Sciatic nerve (tissue), 2 donors: ENCODE results near the gene TMEM98. TPM values are rescaled to one million over a fixed set of nuclear protein-coding genes. Genes with fewer than 3 reads are reported as not detected.
"Not testable (repeated sequence)": the region's sequence is repeated elsewhere in the genome, so short reads cannot be mapped to it uniquely, and the experiment has no call there.

ENCODE experiments used
- ATAC-seq: fragments of 200-7000 bp; cut with Tn5 transposase; one replicate; pipeline ENCODE4 v1.9.1; 2020; ENCODE audit warnings: mild to moderate bottlenecking, moderate library complexity
- DNase-seq: peaks from one replicate; pipeline ENCODE4 v3.0.0-alpha.2; 2020; ENCODE audit warnings: low spot score
- intact Hi-C: fragments of 100-400 bp; cut with DNase I; formaldehyde crosslinking; loops from one replicate; pipeline ENCODE4 v1.14.2; 2022
- total RNA-seq: library from RNA; stranded (reverse); fragmentation: NEBNext Ultra II Directional; extraction: Animal tissue kit (Norgen Biotek cat#: 25700); gene quantifications from one replicate; pipeline ENCODE4 v1.2.1, GENCODE V29; 2021
- donor health status: DM: no; HTN: no; CAD: no.
- donor health status: DM: no; HTN: no; CAD: no.

The TMEM98 gene, protein sequence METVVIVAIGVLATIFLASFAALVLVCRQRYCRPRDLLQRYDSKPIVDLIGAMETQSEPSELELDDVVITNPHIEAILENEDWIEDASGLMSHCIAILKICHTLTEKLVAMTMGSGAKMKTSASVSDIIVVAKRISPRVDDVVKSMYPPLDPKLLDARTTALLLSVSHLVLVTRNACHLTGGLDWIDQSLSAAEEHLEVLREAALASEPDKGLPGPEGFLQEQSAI
- 123 TPM for total RNA-seq

DNA sequence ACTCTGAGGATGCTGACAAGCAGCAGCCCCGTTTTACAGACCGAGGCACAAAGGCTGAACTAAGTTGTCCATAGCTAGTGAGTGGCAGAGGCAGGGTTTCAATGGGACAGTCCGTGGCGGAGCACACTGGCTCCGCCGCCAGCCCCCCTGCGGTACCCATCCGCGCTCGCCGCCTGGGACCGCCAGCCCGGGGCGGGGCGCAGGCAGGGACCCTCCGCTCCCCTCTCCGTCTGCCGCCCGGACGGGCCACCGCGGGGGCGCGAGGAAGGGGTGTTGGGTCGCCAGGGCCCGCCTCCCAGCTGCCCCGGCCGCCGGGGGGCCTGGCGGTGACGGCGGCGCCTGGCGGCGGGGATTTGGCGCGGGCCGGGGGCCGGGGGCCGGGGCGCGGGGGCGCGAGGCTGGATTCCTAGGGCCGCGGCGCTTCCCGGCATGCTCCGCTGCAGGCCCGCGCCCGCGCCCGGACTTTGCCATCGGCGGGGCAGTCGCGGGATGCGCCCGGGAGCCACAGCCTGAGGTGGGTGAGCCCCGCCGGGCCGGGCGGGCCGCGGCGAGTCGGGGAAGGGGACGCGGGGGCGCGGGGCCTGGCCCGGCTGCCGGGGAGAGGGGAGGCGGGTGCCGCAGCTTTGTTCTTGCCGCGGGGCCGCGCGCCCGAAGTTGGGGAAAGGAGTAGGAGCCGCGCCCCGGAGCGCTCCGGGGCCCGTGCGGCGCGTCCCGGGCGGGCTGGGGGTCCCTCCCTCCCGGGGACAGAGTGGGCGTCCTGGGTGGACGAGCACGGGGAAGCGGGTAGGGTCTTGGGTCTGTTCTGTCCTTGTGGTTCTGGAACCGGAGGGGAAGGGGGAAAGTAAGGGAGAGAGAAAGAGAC is at the start of gene TMEM98:
Gene TMEM98 (plus strand): TSS at position 430 of the 862 bp plus-strand sequence. CDS start 3,376 bp downstream, outside the sequence.
- intact Hi-C loops: no loop called here
- ATAC-seq: peak; percentile 65
- DNase-seq: no peak

DNA sequence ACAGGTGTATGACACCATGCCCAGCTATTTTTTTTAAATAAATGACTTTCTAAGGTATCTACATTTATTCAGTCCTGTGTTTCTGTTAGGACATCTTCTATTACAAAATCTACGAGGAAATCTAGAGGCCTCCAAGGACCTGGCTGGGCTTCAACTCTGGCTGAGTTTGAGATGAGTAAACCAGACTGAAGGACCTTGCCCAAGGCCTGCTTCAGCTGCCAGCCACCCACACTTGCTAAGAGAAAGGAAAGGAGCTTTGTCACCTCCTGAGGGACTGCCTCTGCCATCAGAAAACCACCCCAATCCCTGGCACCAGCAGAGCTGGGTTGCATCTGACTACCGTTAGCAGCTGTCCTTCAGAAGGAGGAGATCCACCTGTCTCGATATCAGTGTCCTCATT is 49.7 kb upstream of the TMEM98 start:
- DNase-seq (peak; percentile 65), ATAC-seq (no peak)
- intact Hi-C loops: loop anchor here (10.0 kb wide), 1 partner anchor 93 kb away; no protein-coding TSS in a partner anchor

DNA sequence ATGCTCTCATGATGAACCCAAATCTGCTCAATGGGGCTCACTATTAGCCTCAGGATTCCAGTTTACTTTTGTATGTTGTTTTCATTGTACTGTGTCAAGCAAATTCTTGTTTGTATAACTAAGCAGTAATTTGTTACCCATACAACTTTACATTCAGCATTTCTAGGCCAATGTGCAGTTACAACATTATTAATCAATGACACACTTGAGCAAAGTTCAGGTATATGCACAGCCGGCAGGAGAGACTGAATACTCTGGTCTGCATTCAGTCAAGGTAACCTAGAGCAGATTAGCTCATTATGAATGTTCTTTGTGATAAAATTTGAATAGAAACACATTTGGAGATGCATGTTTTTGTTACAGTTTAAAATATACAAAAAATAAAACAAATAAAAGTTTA is 48.8 kb upstream of the TMEM98 start:
- DNase-seq (no peak), ATAC-seq (no peak)
- intact Hi-C loops: loop anchor here (10.0 kb wide), 1 partner anchor 94 kb away; no protein-coding TSS in a partner anchor

DNA sequence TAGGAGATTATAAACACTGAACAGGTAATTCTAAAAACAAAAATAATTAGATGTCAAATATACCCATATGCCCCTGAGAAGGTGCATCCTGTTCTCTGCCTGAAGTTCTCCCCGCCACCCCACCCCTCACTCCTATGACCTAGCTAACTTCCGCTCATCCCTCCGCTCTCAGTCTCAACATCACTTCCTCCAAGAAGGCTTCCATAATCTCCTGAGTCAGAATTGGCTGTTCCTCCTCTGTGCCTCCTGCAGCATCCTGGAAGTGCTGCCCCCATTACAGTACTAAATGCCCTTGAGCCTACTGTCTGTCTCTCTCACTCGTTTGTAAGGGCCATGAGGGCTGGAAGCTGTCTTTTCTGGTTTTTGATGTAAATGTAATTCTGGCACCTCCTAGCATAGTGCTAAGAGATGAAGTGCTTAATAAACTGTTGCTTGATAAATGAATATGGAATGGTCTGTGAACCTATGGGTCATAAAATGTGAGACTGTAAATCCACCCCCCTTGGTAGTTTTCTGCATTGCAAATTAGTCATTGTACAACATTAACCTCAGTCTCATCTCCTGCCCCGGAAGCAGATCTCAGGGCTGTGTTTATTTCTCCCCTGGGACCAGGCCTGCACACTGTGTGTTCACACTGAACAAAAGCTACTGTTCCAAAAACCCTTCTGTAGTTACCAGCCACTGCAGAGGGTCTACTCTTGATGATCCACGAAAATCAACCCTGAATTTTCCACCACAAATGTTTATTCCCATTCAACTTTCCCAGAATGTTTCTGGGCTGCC is 47.1 kb upstream of the TMEM98 start:
- no peak for ATAC-seq
- intact Hi-C loops: no loop called here
- DNase-seq: no peak

DNA sequence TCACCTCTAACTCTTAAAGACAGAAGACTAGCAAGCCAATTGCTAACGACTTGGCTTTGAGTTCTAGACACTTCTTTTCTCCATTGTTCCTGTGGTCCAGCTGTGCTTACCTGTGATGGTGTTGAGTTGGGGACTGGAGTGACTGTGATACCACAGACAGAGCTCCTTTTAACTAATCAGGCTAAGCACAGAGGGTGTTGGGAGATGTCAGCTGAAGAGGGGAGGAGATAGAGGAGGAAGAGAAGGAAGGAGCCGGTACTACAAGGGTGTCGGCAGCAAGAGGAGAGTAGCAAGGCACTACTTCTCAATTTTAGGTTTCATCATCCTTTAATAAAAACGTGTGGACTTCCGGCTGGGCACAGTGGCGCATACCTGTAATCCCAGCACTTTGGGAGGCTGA is 45.9 kb upstream of the TMEM98 start:
- DNase-seq (no peak), ATAC-seq (no peak)
- intact Hi-C loops: no loop called here

DNA sequence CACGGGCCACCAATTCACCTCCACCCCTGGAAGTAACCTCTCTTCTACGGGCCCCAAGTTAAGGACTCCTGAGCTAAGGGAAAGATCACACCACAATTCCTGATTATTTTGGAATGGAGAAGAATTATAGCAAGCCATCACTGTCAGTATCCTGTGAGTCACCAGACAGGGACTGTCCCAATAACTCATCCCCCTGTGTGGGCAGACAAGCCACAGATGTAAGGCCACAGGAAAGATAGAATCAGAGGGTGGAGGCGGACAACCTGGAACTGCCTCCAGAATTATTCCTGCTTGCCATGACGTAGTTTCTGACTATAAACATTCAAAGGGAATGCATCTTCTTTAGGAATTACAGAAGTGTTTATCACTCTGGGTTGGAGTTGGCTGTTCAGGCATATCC is 45.2 kb upstream of the TMEM98 start:
- intact Hi-C loops: no loop called here
- no peak for ATAC-seq
- DNase-seq: no peak

DNA sequence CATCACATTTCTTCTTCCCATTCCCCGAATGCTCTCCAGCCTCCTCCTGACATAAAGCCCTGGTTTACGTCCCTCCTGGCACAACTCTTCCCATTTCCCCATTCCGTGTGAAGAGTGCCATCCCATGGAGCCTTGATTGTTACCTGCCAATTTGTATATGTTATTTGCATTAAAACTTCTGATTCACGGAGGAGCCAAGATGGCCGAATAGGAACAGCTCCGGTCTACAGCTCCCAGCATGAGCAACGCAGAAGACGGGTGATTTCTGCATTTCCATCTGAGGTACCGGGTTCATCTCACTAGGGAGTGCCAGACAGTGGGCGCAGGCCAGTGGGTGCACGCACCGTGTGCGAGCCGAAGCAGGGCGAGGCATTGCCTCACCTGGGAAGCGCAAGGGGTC is 41.0 kb upstream of the TMEM98 start:
- intact Hi-C loops, ATAC-seq, DNase-seq: not testable (repeated sequence)

DNA sequence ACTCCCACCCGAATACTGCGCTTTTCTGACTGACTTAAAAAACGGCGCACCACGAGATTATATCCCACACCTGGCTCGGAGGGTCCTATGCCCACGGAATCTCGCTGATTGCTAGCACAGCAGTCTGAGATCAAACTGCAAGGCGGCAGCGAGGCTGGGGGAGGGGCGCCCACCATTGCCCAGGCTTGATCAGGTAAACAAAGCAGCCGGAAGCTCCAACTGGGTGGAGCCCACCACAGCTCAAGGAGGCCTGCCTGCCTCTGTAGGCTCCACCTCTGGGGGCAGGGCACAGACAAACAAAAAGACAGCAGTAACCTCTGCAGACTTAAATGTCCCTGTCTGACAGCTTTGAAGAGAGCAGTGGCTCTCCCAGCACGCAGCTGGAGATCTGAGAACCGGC is 40.5 kb upstream of the TMEM98 start:
- ATAC-seq, DNase-seq, intact Hi-C loops: not testable (repeated sequence)

DNA sequence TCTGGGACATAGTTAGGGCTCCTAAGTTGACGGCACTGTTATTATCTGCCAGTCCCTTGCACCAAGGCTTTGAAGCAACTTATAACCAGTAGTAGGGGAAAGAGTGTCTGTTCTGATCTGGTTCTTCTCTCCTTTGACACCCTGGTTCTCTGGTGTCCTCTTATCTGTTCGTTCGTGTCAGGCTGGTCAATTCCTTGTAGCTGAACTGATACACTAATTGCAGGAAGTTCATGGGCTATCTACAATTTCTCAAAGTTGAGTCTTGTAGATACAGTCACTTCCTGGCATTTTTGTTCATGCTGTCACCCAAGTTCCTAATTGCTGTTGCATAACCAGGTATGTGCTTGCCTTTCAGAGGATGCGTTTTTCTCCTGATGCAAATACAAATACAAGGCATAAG is 33.7 kb upstream of the TMEM98 start:
- no peak for ATAC-seq
- intact Hi-C loops: no loop called here
- DNase-seq: no peak

DNA sequence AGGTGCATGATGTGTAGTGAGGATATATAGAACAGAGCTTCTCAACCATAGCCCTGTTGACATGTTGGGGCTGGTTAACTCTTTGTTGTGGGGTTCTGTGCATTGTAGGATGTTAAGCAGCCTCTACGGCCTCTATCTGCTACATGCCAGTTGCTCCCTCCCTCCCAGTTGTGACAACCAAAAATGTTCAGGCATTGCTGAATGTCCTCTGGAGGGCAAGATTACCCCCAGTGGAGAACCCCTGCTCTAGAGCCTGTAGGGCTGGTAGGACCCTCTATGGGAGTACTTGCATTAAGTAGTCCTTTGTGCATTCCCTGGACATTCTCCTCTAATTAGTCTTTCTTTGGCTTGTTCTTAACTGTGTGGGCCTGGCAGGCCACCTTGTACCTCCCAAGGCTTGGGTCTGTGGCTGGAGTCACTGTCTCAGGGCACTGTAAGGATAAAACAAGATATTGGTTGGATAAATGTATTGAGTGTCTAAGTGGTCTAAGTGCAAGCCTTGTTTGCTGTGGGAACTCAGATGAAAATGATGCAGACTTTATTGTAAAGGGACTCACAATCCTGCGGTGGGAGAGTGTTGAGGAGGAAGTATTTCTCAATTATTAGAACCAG is 31.2 kb upstream of the TMEM98 start:
- ATAC-seq (no peak), DNase-seq (no peak)

DNA sequence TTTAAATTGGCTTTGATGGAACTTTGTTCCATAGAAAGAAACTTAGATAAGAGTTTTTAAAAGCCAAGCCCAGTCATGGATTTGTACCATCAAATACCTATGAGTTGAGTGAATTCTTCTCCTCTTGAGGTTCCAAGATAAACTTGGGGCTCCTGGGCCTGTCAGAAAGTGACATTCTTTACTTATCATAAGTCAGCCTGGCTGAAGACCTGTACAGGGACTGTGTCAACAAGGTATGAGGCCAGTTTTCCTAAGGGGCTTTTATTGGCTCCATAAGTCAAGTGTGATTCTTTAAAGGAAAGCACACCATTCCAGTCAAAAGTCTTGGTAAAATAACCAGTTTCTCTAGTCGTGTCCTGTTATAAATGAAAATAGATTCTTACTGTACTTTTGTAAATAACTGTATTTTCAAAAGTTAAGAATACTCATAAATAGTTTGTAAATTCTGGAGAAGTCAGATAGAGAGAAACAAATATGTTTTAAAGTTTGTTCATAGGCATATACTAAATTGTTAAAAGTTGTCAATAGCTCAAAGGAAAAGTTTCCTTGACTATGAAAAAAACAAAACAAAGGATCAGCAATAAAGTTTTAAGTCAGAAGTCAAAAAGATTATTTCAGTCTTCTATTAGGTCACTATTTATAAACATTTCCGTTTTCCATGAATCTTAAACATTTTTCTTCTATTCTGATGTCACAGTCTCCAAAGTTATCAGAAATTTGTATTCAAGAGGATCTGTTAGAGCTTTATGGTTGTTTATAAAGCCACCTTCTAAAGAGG is 28.5 kb upstream of the TMEM98 start:
- intact Hi-C loops: no loop called here

More for the DNA sequence above, 31.2 kb upstream of the TMEM98 start:
- intact Hi-C loops: no loop called here

DNA sequence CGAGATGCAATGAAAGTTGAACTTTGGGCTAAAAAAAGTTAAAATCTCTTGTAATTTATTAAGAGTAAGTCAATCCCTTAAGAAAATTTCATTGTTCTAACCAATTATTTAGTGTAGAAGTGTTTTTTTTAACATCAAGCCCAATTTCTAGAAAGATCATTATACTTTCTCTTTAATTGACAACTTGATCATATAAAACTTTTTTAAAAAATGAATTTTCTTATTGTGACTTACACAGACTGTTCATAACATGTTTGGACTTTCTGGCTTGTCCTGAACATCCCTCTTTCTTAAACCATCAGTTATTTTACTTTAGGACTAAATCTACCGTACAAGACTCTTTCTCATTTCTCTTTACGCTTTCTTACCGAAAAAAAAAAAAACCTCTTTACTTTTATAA is 26.2 kb upstream of the TMEM98 start:
- intact Hi-C loops: no loop called here
- ATAC-seq (no peak), DNase-seq (no peak)

More for the DNA sequence above, 28.5 kb upstream of the TMEM98 start:
- DNase-seq (no peak), ATAC-seq (no peak)

DNA sequence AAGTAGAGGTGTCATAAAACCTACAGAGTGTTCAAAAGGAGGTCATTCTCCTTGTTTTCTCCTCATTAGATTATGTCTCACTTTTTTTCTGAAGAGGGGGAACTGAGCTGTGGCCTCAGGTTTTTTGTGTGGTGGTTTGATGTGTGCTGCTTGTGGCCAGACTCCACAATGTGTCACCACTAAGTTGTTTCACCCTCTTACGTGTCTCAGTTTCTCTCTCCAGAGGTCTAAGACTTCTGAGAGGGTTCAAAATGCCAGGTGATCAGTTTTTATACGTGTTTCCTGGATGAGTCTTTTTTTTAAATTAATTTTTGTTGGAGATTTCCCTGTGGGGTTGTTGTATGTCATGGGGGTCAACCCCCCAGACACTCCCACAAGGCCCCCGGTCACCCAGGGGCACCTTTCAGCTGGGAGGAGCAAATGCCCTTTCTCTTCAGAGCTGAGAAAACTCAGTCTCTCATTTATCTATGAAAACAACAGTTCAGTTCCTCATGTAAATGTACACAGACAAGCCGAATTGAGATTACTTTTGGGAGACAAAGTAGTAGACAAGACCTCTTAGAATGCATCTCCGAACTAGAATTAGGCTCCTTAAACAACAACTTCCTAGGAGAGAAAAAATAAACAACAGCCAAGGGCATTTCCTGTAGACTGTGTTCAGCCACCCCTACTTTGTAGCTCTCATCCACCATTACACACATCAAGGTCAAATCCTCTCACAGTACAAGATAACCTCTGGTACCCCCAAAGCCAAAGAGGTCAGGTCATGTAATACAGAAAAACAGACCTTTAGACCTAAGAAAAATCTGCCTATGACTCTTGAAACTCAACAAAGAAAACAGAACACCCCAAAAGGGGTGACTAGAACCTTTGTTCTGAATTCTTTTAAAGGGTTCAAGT is 23.9 kb upstream of the TMEM98 start:
- DNase-seq (no peak), ATAC-seq (no peak)
- intact Hi-C loops: no loop called here

DNA sequence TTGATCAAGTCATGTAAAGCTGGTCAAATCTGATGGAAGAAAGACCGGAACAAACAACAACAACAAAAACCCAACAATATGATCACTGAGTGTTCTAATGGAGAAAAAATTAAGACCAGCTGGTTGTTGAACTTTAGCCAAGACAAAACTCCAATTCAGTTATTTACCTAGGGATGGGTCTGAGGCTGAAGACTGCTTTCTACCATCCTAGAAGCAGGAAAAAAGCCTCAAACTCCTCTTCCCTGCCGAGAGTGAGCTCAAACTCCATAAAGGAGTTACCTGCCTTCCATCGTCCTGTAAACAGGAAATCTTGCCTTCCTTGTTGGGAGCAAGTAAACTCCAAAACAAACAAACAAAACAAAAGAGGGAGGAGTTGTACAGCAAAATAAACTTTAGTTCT is 23.1 kb upstream of the TMEM98 start:
- DNase-seq (no peak), ATAC-seq (no peak)
- intact Hi-C loops: no loop called here

DNA sequence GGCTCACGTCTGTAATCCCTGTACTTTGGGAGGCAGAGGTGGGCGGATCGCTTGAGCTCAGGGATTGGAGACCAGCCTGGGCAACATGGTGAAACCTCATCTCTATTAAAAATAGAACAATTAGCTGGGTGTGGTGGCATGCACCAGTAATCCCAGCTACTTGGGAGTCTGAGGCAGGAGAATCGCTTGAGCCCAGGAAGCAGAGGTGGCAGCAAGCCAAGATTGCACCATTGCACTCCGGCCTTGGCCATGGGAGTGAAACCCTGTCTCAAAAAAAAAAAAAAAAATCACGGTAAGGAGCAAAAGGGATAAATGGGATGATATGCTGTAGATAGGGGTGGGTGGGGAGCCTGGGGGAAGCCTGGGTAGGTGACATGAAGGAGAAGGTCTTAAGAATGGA is 20.4 kb upstream of the TMEM98 start:
- intact Hi-C loops: no loop called here
- no peak for ATAC-seq
- DNase-seq: no peak

DNA sequence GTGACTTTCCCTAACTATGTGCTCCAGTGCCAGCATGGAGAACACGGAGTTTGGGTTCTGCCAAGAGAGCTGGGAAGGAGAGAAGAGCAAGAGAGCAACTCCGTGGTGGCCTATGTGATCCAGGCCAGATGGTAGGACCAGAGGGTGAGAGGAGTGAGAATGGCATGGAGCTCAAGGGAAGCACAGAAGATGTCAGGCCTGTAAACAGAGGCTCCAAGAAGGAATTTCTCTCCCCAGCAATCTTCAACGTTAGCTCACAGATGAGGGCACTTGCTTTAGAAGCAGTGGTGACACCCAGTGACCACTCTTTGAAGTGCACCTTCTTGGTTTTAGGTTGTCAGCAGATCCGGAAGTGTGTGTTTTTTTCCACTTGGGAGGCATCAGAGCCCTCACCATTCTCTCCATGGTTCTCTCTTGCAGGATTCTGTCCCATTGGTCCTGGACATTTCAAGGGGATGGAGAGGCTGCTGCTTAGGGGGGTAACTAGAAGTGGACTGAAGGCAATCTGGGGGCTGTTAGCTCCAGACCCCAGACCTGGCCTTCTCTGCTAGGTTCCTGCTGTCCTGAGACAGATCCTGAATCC is 18.1 kb upstream of the TMEM98 start:
- peak; percentile 80 for DNase-seq
- intact Hi-C loops: no loop called here
- ATAC-seq: peak; percentile 81

DNA sequence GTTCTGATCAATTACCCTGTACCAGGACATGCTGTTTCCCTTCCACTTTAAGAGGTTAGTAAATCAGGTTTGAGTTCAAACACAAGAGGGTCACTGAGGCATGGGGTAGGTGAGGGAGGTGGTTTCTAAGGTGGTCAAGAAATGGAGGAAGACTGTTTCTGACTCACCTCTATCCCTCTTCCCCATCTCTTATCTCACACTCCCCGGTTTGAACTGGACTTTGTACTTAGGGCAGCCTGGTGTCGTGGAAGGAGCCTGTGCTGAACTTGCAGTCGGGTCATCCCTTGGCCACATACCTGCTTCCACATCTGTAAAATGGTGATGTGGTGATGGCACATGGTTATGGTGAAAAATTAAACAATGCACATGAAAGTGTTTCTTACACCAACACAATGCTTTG is 17.2 kb upstream of the TMEM98 start:
- no peak for DNase-seq
- intact Hi-C loops: no loop called here
- ATAC-seq: no peak
